PC-3 (cell line): ENCODE data around the gene CREBBP.

Source experiments
- EZH2 ChIP-seq: fragments of 300-600 bp; sonication (generic); IDR thresholded peaks from one replicate; pipeline ENCODE4 v1.6.1; 2017; ENCODE audit warnings: antibody characterized with exemption, mild to moderate bottlenecking, low read length; ENCODE audit not compliant: unreplicated experiment
- EZH2phosphoT487 ChIP-seq: fragments of 300-600 bp; sonication (generic); IDR thresholded peaks from 2 replicates; pipeline ENCODE4 v1.6.1; 2018; ENCODE audit warnings: mild to moderate bottlenecking, antibody characterized with exemption, low read length, borderline replicate concordance
- TF ChIP-seq, protein P1 (sequence below): fragments of 300-600 bp; sonication (generic); conservative IDR thresholded peaks from 2 replicates; pipeline ENCODE4 v1.5.1; 2017; ENCODE audit warnings: antibody characterized with exemption, low read depth, mild to moderate bottlenecking, low read length

DNA sequence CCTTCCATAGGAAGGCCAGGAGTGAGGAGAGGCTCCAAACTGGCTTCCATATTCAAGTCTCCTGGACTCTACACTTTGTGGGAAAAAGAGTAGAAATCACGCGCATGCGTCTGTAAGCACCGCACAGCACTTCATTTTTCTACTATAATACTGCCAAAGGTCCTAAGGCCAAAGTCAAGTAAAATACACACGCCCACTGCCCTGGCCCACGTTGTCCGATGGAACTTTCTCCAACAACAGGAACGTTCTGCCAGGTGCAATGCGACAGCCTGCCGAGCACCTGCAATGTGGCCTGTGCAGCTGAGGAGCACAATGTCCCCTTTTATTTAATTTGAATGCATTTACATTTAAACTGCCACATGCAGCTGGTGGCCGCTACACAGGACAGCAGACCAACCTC, 202.5 kb downstream of the CREBBP start:
- TF ChIP-seq, protein P1, sequence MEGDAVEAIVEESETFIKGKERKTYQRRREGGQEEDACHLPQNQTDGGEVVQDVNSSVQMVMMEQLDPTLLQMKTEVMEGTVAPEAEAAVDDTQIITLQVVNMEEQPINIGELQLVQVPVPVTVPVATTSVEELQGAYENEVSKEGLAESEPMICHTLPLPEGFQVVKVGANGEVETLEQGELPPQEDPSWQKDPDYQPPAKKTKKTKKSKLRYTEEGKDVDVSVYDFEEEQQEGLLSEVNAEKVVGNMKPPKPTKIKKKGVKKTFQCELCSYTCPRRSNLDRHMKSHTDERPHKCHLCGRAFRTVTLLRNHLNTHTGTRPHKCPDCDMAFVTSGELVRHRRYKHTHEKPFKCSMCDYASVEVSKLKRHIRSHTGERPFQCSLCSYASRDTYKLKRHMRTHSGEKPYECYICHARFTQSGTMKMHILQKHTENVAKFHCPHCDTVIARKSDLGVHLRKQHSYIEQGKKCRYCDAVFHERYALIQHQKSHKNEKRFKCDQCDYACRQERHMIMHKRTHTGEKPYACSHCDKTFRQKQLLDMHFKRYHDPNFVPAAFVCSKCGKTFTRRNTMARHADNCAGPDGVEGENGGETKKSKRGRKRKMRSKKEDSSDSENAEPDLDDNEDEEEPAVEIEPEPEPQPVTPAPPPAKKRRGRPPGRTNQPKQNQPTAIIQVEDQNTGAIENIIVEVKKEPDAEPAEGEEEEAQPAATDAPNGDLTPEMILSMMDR: no peak
- TF ChIP-seq EZH2 (no peak), EZH2phosphoT487 (no peak)
